Measurements from ENCODE around the gene METTL17. TPM values are rescaled to one million over a fixed set of nuclear protein-coding genes. Genes with fewer than 3 reads are reported as not detected.

METTL17 gene
- total and polyA plus RNA-seq, 2 of the 13 experiments (the other 11 are each of a cell fraction or from before 2014, with no cell fraction given): 122 to 199 TPM

DNA sequence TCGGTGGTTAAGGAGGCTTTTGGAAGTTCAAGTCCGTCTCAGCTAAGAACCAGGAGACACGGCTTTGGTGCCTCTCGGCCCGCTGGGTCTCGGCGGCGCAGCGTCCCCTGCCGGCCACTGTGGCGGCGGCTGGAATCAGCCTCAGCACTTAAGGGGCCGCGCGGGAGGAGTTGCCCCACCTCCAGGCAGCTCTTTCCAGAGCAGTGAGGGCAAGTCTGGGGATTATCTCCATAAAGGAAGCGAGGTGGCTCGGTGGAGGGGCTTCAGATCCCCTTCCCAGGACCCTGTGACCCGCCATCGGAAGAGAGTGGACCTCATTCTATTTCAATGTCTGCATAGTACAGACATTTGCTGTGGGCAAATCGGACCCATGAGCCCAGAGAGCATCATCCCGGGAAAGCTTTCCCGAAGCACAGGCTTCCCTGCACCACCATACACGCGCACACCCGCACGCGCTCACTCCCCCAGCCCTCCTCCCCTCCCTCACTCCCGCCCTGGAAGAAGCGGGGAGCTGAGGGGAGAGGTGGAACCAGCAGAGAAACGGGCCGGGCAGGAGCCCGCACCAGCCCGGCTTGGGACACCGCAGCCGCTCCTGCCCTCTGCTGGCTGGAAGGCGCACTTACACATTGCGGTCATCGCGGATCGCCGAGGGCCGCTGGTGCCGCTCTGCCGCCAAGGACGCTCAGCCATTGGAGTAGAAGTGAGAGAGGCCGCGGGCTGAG, 18.6 kb upstream of the METTL17 start (continued):
- TF ChIP-seq, protein P1, sequence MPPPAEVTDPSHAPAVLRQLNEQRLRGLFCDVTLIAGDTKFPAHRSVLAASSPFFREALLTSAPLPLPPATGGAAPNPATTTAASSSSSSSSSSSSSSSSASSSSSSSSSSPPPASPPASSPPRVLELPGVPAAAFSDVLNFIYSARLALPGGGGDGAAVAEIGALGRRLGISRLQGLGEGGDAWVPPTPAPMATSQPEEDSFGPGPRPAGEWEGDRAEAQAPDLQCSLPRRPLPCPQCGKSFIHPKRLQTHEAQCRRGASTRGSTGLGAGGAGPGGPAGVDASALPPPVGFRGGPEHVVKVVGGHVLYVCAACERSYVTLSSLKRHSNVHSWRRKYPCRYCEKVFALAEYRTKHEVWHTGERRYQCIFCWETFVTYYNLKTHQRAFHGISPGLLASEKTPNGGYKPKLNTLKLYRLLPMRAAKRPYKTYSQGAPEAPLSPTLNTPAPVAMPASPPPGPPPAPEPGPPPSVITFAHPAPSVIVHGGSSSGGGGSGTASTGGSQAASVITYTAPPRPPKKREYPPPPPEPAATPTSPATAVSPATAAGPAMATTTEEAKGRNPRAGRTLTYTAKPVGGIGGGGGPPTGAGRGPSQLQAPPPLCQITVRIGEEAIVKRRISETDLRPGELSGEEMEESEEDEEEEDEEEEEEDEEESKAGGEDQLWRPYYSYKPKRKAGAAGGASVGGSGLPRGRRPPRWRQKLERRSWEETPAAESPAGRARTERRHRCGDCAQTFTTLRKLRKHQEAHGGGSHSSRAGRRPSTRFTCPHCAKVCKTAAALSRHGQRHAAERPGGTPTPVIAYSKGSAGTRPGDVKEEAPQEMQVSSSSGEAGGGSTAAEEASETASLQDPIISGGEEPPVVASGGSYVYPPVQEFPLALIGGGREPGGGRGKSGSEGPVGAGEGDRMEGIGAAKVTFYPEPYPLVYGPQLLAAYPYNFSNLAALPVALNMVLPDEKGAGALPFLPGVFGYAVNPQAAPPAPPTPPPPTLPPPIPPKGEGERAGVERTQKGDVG (CRISPR knock-in tag; IDR thresholded peaks at IDR 0.05; ENCODE audit: borderline replicate concordance): no peak
- TF ChIP-seq NFYC (CRISPR knock-in tag; IDR thresholded peaks at IDR 0.05): peak; percentile 38; the same call in 1 of the 2 replicates
- TF ChIP-seq, protein P2, sequence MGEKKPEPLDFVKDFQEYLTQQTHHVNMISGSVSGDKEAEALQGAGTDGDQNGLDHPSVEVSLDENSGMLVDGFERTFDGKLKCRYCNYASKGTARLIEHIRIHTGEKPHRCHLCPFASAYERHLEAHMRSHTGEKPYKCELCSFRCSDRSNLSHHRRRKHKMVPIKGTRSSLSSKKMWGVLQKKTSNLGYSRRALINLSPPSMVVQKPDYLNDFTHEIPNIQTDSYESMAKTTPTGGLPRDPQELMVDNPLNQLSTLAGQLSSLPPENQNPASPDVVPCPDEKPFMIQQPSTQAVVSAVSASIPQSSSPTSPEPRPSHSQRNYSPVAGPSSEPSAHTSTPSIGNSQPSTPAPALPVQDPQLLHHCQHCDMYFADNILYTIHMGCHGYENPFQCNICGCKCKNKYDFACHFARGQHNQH (CRISPR knock-in tag; IDR thresholded peaks at IDR 0.05): peak; percentile 11; the same call in 1 of the 2 replicates
- TF ChIP-seq, protein P3, sequence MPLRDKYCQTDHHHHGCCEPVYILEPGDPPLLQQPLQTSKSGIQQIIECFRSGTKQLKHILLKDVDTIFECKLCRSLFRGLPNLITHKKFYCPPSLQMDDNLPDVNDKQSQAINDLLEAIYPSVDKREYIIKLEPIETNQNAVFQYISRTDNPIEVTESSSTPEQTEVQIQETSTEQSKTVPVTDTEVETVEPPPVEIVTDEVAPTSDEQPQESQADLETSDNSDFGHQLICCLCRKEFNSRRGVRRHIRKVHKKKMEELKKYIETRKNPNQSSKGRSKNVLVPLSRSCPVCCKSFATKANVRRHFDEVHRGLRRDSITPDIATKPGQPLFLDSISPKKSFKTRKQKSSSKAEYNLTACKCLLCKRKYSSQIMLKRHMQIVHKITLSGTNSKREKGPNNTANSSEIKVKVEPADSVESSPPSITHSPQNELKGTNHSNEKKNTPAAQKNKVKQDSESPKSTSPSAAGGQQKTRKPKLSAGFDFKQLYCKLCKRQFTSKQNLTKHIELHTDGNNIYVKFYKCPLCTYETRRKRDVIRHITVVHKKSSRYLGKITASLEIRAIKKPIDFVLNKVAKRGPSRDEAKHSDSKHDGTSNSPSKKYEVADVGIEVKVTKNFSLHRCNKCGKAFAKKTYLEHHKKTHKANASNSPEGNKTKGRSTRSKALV (CRISPR knock-in tag; IDR thresholded peaks at IDR 0.05): peak; percentile 72
- TF ChIP-seq ZNF563 (CRISPR knock-in tag; IDR thresholded peaks at IDR 0.05): peak; percentile 62
- TF ChIP-seq ZNF430 (CRISPR knock-in tag; IDR thresholded peaks at IDR 0.05): peak; percentile 88
- TF ChIP-seq, protein P4, sequence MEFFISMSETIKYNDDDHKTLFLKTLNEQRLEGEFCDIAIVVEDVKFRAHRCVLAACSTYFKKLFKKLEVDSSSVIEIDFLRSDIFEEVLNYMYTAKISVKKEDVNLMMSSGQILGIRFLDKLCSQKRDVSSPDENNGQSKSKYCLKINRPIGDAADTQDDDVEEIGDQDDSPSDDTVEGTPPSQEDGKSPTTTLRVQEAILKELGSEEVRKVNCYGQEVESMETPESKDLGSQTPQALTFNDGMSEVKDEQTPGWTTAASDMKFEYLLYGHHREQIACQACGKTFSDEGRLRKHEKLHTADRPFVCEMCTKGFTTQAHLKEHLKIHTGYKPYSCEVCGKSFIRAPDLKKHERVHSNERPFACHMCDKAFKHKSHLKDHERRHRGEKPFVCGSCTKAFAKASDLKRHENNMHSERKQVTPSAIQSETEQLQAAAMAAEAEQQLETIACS (CRISPR knock-in tag; IDR thresholded peaks at IDR 0.05): peak; percentile 45; the same call in 1 of the 2 replicates
- no peak for TF ChIP-seq MTF1 (CRISPR knock-in tag; IDR thresholded peaks at IDR 0.05)
- no peak for TF ChIP-seq ZNF672 (CRISPR knock-in tag; IDR thresholded peaks at IDR 0.05)
- 0 out of 2 replicates have a peak, but pooled peaks have one; percentile 6 for TF ChIP-seq KMT2B (CRISPR knock-in tag; IDR thresholded peaks at IDR 0.05)
- TF ChIP-seq ZSCAN25 (CRISPR knock-in tag; IDR thresholded peaks at IDR 0.05): peak; percentile 61; the same call in 1 of the 2 replicates
- TF ChIP-seq ZNF17 (CRISPR knock-in tag; IDR thresholded peaks at IDR 0.05): no peak
- peak; percentile 45; the same call in 1 of the 2 replicates for TF ChIP-seq XBP1 (CRISPR knock-in tag; IDR thresholded peaks at IDR 0.05)
- TF ChIP-seq TMF1 (CRISPR knock-in tag; IDR thresholded peaks at IDR 0.05; ENCODE audit: low read depth): no peak
- no peak for TF ChIP-seq SMAD9 (CRISPR knock-in tag; IDR thresholded peaks at IDR 0.05)
- TF ChIP-seq FIP1L1 (IDR thresholded peaks at IDR 0.05; ENCODE audit: borderline replicate concordance, insufficient read depth, low read depth, low read length): no peak
- TF ChIP-seq, protein P5, sequence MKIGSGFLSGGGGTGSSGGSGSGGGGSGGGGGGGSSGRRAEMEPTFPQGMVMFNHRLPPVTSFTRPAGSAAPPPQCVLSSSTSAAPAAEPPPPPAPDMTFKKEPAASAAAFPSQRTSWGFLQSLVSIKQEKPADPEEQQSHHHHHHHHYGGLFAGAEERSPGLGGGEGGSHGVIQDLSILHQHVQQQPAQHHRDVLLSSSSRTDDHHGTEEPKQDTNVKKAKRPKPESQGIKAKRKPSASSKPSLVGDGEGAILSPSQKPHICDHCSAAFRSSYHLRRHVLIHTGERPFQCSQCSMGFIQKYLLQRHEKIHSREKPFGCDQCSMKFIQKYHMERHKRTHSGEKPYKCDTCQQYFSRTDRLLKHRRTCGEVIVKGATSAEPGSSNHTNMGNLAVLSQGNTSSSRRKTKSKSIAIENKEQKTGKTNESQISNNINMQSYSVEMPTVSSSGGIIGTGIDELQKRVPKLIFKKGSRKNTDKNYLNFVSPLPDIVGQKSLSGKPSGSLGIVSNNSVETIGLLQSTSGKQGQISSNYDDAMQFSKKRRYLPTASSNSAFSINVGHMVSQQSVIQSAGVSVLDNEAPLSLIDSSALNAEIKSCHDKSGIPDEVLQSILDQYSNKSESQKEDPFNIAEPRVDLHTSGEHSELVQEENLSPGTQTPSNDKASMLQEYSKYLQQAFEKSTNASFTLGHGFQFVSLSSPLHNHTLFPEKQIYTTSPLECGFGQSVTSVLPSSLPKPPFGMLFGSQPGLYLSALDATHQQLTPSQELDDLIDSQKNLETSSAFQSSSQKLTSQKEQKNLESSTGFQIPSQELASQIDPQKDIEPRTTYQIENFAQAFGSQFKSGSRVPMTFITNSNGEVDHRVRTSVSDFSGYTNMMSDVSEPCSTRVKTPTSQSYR (CRISPR knock-in tag; IDR thresholded peaks at IDR 0.05; ENCODE audit: borderline replicate concordance): no peak
- no peak for TF ChIP-seq NFRKB (IDR thresholded peaks at IDR 0.05)
- no peak for TF ChIP-seq KDM6A (CRISPR knock-in tag; IDR thresholded peaks at IDR 0.05; ENCODE audit: low read depth)
- no peak for TF ChIP-seq SMARCC2 (IDR thresholded peaks at IDR 0.05)

Measured in HepG2 (cell line).